Fibroblast of gingiva (primary cell): ENCODE results near the gene IL17C.

Experiments
- DNase-seq: peaks from one replicate; pipeline ENCODE4 v3.0.0-alpha.2; 2011; ENCODE audit warnings: low read depth

The IL17C gene

GRCh38 chr16:88627531-88628411 is 10.6 kb upstream of the IL17C start:
- DNase-seq = no peak

GRCh38 chr16:88628512-88628974 is 9.8 kb upstream of the IL17C start:
- no peak for DNase-seq

- no peak for DNase-seq
Measured at GRCh38 chr16:88629835-88630234, 8.5 kb upstream of the IL17C start.

GRCh38 chr16:88630433-88630832 is 7.9 kb upstream of the IL17C start:
- no peak for DNase-seq

GRCh38 chr16:88630941-88631340 is 7.4 kb upstream of the IL17C start:
- no peak for DNase-seq

DNA sequence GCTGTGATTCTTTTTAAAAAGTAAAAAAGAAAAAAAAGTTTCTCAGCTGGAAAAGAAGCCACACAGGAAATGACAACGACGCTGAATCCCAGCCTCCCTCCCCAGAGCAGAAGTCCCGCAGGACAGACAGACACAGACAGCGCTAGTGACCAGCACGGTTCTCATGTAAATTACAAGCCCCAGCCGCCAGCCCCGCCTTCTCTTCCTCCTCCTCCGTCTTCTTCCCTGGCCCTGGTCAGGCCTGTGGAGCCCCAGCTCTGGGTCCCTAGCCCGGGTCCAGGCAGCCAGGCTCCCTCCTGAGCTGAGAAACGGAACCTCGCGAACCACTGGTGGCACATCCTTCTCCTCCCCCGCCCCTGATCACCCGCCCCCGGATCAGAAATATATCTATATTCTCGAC is 7.0 kb upstream of the IL17C start:
- DNase-seq = no peak

GRCh38 chr16:88631920-88632586 is 6.3 kb upstream of the IL17C start:
- DNase-seq = no peak

DNA sequence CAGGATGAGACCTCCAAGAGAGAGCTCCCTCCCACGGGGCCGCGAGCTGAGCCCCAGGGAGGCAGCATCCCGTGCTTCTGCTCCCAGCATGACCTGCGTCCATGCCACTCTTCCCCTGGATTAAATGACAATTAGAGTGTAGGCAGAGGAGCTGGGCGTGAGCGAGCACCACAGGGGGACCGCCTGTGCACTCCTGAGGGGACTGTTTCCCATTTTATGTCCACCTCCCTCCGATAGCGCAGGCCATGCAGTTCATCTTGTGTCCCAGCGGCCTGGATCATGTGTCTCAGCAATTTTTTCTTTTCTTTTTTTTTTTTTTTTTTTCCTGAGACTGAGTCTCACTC is 5.8 kb upstream of the IL17C start:
- DNase-seq = no peak

DNA sequence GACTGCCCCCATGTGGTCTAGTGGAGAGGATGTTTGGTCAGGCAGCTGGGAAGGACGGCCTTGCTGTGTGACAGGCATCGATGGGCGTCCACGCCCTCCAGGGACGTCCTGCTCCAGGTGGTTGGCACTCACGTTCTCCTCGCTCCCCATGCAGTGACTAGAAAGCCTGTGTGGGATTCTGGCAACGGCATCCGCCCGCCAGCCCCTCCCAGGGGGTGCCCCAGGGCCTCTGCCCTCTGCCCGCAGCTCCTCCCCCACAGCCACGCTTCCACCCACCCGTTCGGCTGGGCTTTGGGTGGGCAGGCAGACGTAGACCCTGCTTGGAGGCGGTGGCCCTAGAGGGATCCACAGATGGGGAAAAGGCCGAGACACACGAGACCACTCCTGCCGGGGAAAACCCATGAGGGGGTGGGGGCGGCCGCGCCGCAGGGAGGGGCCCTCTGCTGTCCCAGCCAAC is 4.7 kb upstream of the IL17C start:
- DNase-seq = no peak

- peak; percentile 32 for DNase-seq
Measured at GRCh38 chr16:88634141-88634993, 4.0 kb upstream of the IL17C start.

GRCh38 chr16:88634994-88635670 is 3.2 kb upstream of the IL17C start:
- no peak for DNase-seq

- DNase-seq = no peak
Measured at GRCh38 chr16:88635671-88636319, 2.6 kb upstream of the IL17C start.

DNA sequence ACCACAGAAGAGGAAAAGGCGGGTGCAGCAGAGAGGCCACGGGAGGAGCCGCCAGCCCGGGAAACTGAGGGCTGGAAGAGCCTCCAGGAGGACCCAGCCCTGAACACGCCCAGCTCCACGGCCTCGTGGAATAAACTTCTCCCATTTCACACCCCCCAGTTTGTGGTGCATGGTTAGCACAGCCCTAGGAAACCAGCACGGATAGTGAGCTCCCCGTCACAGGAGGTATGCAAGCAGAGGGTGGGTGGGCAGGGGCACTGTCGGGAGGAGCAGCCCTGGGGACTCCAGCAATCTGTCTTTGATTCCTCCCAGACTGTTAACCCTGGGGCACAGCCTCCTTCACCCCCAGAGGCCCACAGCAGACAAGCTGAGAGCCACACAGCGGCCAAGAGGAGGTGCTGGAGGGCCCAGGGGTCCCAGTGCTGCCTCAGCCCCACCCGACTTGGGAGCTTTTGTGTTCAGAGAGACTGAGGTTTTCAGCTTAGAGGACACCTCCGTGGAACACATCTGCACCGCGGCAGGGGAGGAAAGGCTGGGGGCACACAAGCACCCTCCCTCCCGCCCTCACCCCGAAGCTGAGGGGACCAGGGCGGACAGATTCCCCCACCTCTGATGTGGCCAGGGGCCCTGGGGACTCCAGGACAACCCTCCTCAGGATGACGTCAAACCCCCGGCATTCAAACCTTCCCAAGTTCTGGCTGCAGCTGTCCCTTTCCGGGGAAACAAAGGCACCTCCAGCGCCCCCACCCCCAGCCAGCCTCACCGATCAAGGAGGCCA is 1.7 kb upstream of the IL17C start:
- DNase-seq = no peak

GRCh38 chr16:88639231-88640038 is 1.1 kb downstream of the IL17C start:
- DNase-seq = no peak

DNA sequence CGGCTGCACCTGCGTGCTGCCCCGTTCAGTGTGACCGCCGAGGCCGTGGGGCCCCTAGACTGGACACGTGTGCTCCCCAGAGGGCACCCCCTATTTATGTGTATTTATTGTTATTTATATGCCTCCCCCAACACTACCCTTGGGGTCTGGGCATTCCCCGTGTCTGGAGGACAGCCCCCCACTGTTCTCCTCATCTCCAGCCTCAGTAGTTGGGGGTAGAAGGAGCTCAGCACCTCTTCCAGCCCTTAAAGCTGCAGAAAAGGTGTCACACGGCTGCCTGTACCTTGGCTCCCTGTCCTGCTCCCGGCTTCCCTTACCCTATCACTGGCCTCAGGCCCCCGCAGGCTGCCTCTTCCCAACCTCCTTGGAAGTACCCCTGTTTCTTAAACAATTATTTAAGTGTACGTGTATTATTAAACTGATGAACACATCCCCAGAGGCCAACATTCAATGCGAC is 1.7 kb downstream of the IL17C start:
- no peak for DNase-seq

DNA sequence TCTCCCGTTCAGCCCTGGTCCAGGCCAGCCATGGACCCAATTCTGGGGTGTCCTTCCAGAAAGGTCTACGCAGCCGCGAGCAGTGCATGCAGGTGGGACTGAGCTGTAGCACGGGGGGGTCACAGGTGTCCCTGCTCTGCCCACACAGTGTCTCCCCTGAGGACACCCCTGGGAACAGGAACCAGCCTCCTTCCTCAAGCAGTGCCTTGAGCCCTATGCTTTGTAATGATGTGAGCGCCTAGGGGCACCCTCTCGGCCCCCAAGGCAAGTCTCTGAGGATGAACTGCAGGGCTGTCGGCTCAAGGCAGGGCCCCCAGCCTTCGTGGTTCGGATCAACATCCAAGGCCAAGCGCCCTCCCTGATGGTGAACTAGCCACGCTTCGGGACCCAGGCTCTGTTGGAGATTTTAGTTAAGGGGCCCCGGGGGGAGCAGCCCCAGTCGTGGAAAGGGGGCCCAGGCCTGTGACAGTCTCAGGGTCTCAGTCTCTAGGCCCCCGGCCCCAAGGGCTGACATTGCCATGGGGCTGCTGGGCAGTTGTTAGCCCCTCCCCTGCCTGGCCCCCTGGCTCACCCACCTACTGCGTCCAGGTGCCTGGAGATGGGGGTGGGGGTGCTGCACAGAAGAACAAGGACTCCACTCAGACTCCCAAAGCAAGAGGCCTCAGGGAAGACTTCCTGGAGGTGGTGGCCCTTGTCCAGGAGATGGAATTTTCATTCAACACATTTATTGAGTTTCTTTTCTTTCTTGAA is 2.3 kb downstream of the IL17C start:
- DNase-seq = no peak

GRCh38 chr16:88642881-88643643 is 4.7 kb downstream of the IL17C start:
- DNase-seq = no peak

DNA sequence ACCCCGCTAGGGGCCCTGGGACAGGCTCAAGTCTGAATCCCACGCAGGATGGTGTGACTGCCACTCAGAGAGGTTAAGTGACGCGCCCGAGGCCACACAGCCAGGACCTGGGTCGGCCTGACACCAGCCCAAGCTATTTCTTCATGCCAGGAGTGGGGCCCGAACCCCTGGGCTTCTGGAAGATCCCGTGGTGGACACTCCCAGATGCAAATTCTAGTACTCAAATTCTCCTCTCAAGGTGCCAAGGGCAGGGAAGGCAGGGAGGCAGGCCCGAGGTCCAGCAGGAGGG is 5.2 kb downstream of the IL17C start:
- DNase-seq = no peak
